GM23338 (cell line): ENCODE results near the gene ZNF511.

Source experiments
- CREB1 ChIP-seq: fragments of 250-450 bp; sonication (Bioruptor Pico); IDR thresholded peaks from 2 replicates; pipeline ENCODE4 v1.5.0; 2020; ENCODE audit warnings: low read depth, mild to moderate bottlenecking, moderate library complexity
- POLR2AphosphoS5 ChIP-seq: IDR thresholded peaks from 2 replicates; pipeline ENCODE4 v1.6.1; 2016; ENCODE audit warnings: antibody characterized with exemption, low read depth

- TF ChIP-seq POLR2AphosphoS5, result no peak
- TF ChIP-seq CREB1 (CRISPR knock-in tag), result no peak
These were observed 14.5 kb upstream of the ZNF511 start for GRCh38 chr10:133294189-133294588.
